HepG2 (cell line): ENCODE data around the gene TUBA4B. TPM values are rescaled to one million over a fixed set of nuclear protein-coding genes. Genes with fewer than 3 reads are reported as not detected.

Source experiments
- ARNT2 ChIP-seq: sonication (generic); formaldehyde crosslinking; IDR thresholded peaks from 2 replicates; pipeline ENCODE4 v1.8.0; 2022; ENCODE audit warnings: mild to moderate bottlenecking, low read depth, missing genetic modification reagents, moderate library complexity
- ASH2L ChIP-seq: fragments of 300-600, 200-600 bp; sonication (generic); IDR thresholded peaks from 2 replicates; pipeline ENCODE4 v1.7.0; 2017; ENCODE audit warnings: low read depth, mild to moderate bottlenecking, moderate library complexity, mixed read lengths, low read length; ENCODE audit not compliant: insufficient read length
- CSRNP2 ChIP-seq: sonication (generic); formaldehyde crosslinking; conservative IDR thresholded peaks from 2 replicates; pipeline ENCODE4 v1.8.0; 2022; ENCODE audit warnings: low read depth, missing genetic modification reagents
- ELF3 ChIP-seq: IDR thresholded peaks from 2 replicates; pipeline ENCODE4 v1.6.1; 2016; ENCODE audit warnings: missing genetic modification reagents, missing compliant biosample characterization
- FOXA1 ChIP-seq, 2 experiments: fragments of 450-650 bp in 1 of 2; sonication (generic) in 1 of 2; formaldehyde crosslinking in 1 of 2; IDR thresholded peaks; 2 replicates each; pipeline versions ENCODE4 v1.4.0 to v1.6.1; 2016 to 2020; ENCODE audit warnings: missing genetic modification reagents in 1 of 2
- KLF9 ChIP-seq: IDR thresholded peaks from 2 replicates; pipeline ENCODE4 v1.6.1; 2016; ENCODE audit warnings: low read depth
- KMT2A ChIP-seq: sonication (generic); formaldehyde crosslinking; IDR thresholded peaks from 2 replicates; pipeline ENCODE4 v1.4.0; 2020; ENCODE audit warnings: missing genetic modification reagents
- MXI1 ChIP-seq: IDR thresholded peaks from 3 replicates; pipeline ENCODE4 v1.6.1; 2012; ENCODE audit warnings: low read depth, low read length, inconsistent platforms, borderline replicate concordance
- NBN ChIP-seq: fragments of 450-650 bp; conservative IDR thresholded peaks from 2 replicates; pipeline ENCODE4 v1.6.1; 2017
- NFKB2 ChIP-seq: sonication (generic); formaldehyde crosslinking; IDR thresholded peaks from 2 replicates; pipeline ENCODE4 v1.4.0; 2020; ENCODE audit warnings: missing genetic modification reagents, borderline replicate concordance
- NKX3-1 ChIP-seq: sonication (generic); formaldehyde crosslinking; IDR thresholded peaks from 2 replicates; pipeline ENCODE4 v1.5.0; 2020; ENCODE audit warnings: missing genetic modification reagents
- PRMT3 ChIP-seq: sonication (generic); formaldehyde crosslinking; IDR thresholded peaks from 2 replicates; pipeline ENCODE4 v1.8.1; 2022; ENCODE audit warnings: low read depth, mild to moderate bottlenecking, moderate library complexity, missing genetic modification reagents, borderline replicate concordance
- SNAI1 ChIP-seq: sonication (generic); formaldehyde crosslinking; IDR thresholded peaks from 2 replicates; pipeline ENCODE4 v1.5.0; 2020; ENCODE audit warnings: mild to moderate bottlenecking, missing genetic modification reagents, borderline replicate concordance
- TBP ChIP-seq: sonication (generic); formaldehyde crosslinking; IDR thresholded peaks from 2 replicates; pipeline ENCODE4 v1.5.0; 2020; ENCODE audit warnings: missing genetic modification reagents
- TFDP1 ChIP-seq: IDR thresholded peaks from 2 replicates; pipeline ENCODE4 v1.6.1; 2016; ENCODE audit warnings: missing compliant biosample characterization, missing genetic modification reagents, borderline replicate concordance
- ZFP37 ChIP-seq: sonication (generic); formaldehyde crosslinking; IDR thresholded peaks from 2 replicates; pipeline ENCODE4 v1.4.0; 2020; ENCODE audit warnings: missing genetic modification reagents, borderline replicate concordance
- ZNF224 ChIP-seq: sonication (generic); formaldehyde crosslinking; IDR thresholded peaks from 2 replicates; pipeline ENCODE4 v1.5.0; 2020; ENCODE audit warnings: mild to moderate bottlenecking, missing genetic modification reagents
- ZNF296 ChIP-seq: sonication (generic); formaldehyde crosslinking; conservative IDR thresholded peaks from 2 replicates; pipeline ENCODE4 v1.5.0; 2020; ENCODE audit warnings: mild to moderate bottlenecking, missing genetic modification reagents
- ZNF331 ChIP-seq: sonication (generic); formaldehyde crosslinking; IDR thresholded peaks from 2 replicates; pipeline ENCODE4 v1.4.0; 2020; ENCODE audit warnings: missing genetic modification reagents
- ZNF367 ChIP-seq: sonication (generic); formaldehyde crosslinking; IDR thresholded peaks from 2 replicates; pipeline ENCODE4 v1.4.0; 2020; ENCODE audit warnings: missing genetic modification reagents, borderline replicate concordance
- ZNF44 ChIP-seq: sonication (generic); formaldehyde crosslinking; IDR thresholded peaks from 2 replicates; pipeline ENCODE4 v1.5.1; 2020; ENCODE audit warnings: mild to moderate bottlenecking, missing genetic modification reagents
- ZNF644 ChIP-seq: IDR thresholded peaks from 2 replicates; pipeline ENCODE4 v1.6.1; 2016; ENCODE audit warnings: low read depth
- ZNF713 ChIP-seq: sonication (generic); formaldehyde crosslinking; IDR thresholded peaks from 2 replicates; pipeline ENCODE4 v1.4.0; 2020; ENCODE audit warnings: mild to moderate bottlenecking, missing genetic modification reagents
- ZNF773 ChIP-seq: sonication (generic); formaldehyde crosslinking; IDR thresholded peaks from 2 replicates; pipeline ENCODE4 v1.4.0; 2020; ENCODE audit warnings: missing genetic modification reagents, borderline replicate concordance
- polyA plus RNA-seq, 8 experiments: library from polyadenylated mRNA; depleted of rRNA in 3 of 8; stranded (reverse) in 7 of 8; unstranded in 1 of 8; fragments of >200 nt; fragmentation: Illumina TruSeq in 4 of 8; extraction: Trizol in 4 of 8; gene quantifications; 2 replicates each; pipeline versions ENCODE4 v1.2.1 to v1.2.3, GENCODE V29; 2011 to 2016; ENCODE audit warnings: low read depth in 4 of 8, missing spikeins in 1 of 8, mixed read lengths in 1 of 8; ENCODE audit not compliant: insufficient read depth in 1 of 8
- total RNA-seq, 5 experiments: library from RNA; depleted of rRNA; stranded (reverse); fragments of >200 nt; fragmentation: Illumina TruSeq; extraction: Trizol; gene quantifications; 2 replicates each; pipeline ENCODE4 v1.2.3, GENCODE V29; 2016; ENCODE audit warnings: low read depth in 1 of 5
- TF ChIP-seq, protein P1 (sequence below): IDR thresholded peaks from 2 replicates; pipeline ENCODE4 v1.6.1; 2016; ENCODE audit warnings: missing compliant biosample characterization, missing genetic modification reagents, borderline replicate concordance
- TF ChIP-seq, protein P2 (sequence below): sonication (generic); formaldehyde crosslinking; IDR thresholded peaks from 2 replicates; pipeline ENCODE4 v1.8.1; 2023; ENCODE audit warnings: missing genetic modification reagents, mild to moderate bottlenecking, borderline replicate concordance

The TUBA4B gene
- total and polyA plus RNA-seq, 2 of the 13 experiments (the other 11 are each of a cell fraction or from before 2014, with no cell fraction given), result 0.18 to 0.22 TPM

DNA sequence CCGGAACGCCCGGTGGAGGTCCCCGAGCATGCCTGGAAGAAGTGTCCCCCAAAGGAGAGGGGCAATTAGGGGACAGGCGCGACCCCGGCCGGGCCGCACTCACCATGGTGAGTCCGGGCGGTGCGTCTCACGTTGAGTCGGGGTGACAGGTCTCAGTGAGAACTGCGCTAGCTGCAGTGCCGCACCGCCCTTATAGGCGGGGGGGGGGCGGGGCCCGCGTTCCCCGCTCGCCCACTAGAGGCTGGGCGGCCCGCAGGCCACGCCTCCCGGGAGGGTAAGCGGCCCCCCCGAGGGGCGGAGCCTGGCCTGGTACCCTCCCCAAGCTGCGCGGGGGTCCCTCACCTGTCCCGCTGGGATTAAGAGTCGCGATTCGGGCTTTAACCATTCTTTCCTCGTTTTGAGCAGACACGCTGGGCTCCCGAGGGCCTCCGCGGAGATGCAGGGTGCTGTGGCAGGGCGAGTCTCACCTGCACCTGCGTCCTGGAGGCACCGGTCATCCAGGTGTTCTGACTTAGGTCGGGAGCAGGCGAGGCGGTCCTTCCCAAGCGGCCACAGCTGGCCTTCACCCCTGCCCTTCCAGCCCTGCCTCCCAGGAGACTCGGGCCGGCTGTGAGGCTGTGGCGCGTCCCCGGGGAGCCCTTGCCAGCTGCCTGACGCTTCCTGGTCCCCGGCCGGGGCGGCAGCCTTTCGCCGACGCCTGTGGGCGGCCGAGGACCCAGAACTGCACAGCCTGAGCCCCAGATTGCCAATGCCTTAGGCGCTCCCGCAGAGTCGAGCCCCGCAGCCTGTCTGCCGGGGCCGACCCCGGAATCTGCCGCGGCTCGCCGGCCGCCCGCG is 928 bp downstream of the TUBA4B start, which contains the start of gene TUBA4A (continued):
- 0 out of 2 replicates have a peak, but pooled peaks have one; percentile 60 for TF ChIP-seq ZNF773 (CRISPR knock-in tag)
- TF ChIP-seq KMT2A, result no peak
- peak; percentile 61; the same call in 2 of the 3 replicates for TF ChIP-seq MXI1
- no peak for TF ChIP-seq TBP (CRISPR knock-in tag)
- no peak for TF ChIP-seq KLF9
- no peak for TF ChIP-seq ZNF296 (CRISPR knock-in tag)
- peak; percentile 51; the same call in 1 of the 2 replicates for TF ChIP-seq ZNF331
- TF ChIP-seq ASH2L, result peak; percentile 36
- TF ChIP-seq ZNF713 (CRISPR knock-in tag), result 0 out of 2 replicates have a peak, but pooled peaks have one; percentile 23
- TF ChIP-seq ZNF44, result 0 out of 2 replicates have a peak, but pooled peaks have one; percentile 82
- no peak for TF ChIP-seq PRMT3 (CRISPR knock-in tag)
- TF ChIP-seq, protein P1, sequence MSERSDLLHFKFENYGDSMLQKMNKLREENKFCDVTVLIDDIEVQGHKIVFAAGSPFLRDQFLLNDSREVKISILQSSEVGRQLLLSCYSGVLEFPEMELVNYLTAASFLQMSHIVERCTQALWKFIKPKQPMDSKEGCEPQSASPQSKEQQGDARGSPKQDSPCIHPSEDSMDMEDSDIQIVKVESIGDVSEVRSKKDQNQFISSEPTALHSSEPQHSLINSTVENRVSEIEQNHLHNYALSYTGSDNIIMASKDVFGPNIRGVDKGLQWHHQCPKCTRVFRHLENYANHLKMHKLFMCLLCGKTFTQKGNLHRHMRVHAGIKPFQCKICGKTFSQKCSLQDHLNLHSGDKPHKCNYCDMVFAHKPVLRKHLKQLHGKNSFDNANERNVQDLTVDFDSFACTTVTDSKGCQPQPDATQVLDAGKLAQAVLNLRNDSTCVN, result peak; percentile 32; the same call in 1 of the 2 replicates
- peak; percentile 87; the same call in 1 of the 2 replicates for TF ChIP-seq ZNF224 (CRISPR knock-in tag)
- no peak for TF ChIP-seq TFDP1 (CRISPR knock-in tag)
- no peak for TF ChIP-seq ARNT2 (CRISPR knock-in tag)
- 0 out of 2 replicates have a peak, but pooled peaks have one; percentile 4 for TF ChIP-seq ZFP37
- TF ChIP-seq NFKB2 (CRISPR knock-in tag), result peak; percentile 20; the same call in 1 of the 2 replicates
- TF ChIP-seq ZNF644 (CRISPR knock-in tag), result no peak
- TF ChIP-seq, protein P2, sequence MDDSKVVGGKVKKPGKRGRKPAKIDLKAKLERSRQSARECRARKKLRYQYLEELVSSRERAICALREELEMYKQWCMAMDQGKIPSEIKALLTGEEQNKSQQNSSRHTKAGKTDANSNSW (CRISPR knock-in tag), result no peak
- 0 out of 2 replicates have a peak, but pooled peaks have one; percentile 21 for TF ChIP-seq NKX3-1 (CRISPR knock-in tag)
- 0 out of 2 replicates have a peak, but pooled peaks have one; percentile 23 for TF ChIP-seq ZNF367 (CRISPR knock-in tag)
- no peak for TF ChIP-seq CSRNP2
- no peak for TF ChIP-seq FOXA1 (IDR thresholded peaks at IDR 0.05)
- no peak for TF ChIP-seq FOXA1 (CRISPR knock-in tag; IDR thresholded peaks at IDR 0.05)
- TF ChIP-seq NBN, result no peak
- no peak; the same call in 1 of the 2 replicates for TF ChIP-seq ELF3 (CRISPR knock-in tag)
- no peak for TF ChIP-seq SNAI1
